Cerebellar cortex (tissue), 1 donor: ENCODE measurements around the gene PGAM4.
"Not testable (repeated sequence)": the region's sequence is repeated elsewhere in the genome, so short reads cannot be mapped to it uniquely, and the experiment has no call there.

Experiments used
- DNase-seq: peaks from one replicate; pipeline ENCODE4 v3.0.0-alpha.2; 2015; ENCODE audit warnings: low spot score

The PGAM4 gene

DNA sequence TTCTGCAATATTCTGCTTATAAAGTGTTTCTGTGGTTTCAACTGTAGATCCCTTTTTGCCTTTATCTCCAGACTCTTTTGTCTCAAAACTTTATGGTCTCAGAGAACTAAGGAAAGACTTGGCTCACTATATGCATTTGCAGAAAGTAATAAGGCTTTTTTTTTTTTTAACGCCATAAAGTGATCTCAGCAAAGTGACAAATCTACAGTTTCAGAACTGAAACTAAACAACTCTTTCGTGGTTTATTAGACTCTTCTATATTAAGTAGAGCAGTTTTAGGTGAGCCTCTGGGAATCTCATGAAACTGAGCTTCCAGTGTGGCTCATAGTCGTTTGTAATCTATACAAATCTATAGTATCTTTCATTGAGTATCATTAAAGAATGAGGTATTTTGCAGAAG lies 43.7 kb downstream of the PGAM4 start:
- no peak for DNase-seq

DNA sequence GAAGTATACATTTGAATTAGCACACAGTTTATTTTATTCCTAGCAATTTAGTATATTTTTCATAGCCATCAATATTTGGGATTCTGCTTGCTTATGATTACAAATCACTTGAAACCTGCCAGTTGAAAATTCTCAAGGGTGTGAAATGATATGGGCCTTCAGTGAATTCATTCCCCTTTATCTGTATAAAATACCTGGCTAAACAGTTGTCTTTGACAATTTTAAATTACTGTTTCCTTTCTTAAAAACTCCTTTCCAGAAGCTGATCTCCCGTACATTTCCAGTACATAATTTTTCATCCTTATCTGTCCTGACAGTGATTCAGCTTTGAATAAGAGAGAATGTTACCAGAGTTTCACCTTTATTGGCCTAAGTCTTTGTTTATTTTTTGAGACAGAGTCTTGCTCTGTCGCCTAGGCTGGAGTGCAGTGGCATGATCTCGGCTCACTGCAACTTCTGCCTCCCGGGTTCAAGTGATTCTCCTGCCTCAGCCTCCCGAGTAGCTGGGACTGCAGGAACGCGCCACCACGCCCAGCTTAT lies 45.0 kb downstream of the PGAM4 start:
- no peak for DNase-seq

DNA sequence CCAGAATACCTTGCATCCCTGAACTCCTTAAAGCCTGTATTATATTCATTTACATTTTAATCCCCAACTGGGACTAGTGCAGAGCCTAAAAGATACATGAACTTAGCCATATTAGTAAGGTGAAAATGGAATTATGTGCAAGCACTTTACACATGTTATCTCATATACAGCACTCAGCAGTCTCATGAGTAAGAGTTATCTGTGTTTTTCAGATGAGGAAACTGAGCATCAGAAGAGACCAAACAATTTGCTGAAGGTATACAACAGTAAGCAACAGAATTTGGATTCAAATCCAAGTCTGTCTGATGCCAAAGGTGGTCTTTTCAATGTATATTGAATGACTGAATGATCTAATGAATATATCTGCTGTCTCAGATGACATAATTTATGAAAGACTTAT lies 46.7 kb downstream of the PGAM4 start:
- no peak for DNase-seq

DNA sequence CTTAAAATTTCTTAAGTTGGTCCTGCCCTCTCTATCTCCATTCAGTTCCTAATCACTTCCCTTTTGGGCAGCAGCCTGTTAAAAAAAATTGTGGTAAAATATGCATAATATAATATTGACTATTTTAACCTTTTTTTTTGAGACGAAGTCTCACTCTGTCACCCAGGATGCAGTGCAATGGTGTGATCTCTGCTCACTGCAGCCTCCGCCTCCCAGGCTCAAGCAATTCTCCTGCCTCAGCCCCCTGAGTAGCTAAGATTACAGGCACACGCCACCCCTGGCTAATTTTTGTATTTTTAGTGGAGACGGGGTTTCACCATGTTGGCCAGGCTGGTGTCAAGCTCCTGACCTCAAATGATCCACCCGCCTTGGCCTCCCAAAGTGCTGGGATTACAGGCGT lies 50.1 kb downstream of the PGAM4 start:
- DNase-seq: not testable (repeated sequence)

DNA sequence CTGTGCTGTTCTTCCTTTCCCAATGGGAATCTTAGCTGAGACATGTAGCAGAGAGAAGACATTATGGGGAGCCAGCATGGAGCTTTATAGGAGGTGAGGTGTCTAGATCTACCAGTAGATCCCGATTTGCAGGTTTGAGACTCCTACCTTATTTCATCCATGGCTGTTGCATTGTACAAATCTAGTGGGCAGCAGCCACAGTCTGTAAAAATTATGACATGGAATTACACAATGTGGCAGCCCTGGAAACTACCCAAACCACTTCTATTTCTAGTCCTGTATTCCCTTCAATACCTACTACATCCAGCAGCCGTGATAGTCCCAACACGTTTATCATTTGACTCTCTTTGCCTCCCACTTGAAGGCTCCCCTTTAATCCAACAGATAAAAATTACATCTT lies 50.9 kb downstream of the PGAM4 start:
- no peak for DNase-seq
